Measurements from ENCODE around the gene STRADB.
"Not testable (repeated sequence)": the region's sequence is repeated elsewhere in the genome, so short reads cannot be mapped to it uniquely, and the experiment has no call there.

STRADB gene

GRCh38 chr2:201470821-201471731 is 19.5 kb downstream of the STRADB start:
- DNase-seq = peak; percentile 73

- peak; percentile 85 for DNase-seq
These were observed 20.3 kb downstream of the STRADB start for GRCh38 chr2:201471732-201472393.

DNA sequence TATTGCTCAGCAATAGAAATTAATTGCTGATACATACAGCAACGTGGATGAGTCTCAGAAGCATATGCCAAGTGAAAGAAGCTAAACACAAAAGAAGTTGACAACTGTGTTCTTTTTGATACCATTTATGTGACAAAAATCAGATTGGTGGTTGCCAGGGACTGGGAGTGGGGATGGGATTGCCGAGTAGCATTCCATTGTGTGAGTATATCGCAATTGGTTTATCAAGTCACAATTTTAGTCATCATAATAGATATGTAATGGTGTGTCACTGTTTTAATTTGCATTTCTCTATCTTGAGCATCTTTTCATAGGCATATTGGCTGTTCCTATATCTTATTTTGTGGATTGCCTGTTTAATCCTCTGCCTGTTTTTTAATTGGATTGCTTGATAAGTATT is 20.9 kb downstream of the STRADB start:
- DNase-seq = peak; percentile 33

GRCh38 chr2:201482543-201482942 is 31.0 kb downstream of the STRADB start:
- no peak for DNase-seq

DNA sequence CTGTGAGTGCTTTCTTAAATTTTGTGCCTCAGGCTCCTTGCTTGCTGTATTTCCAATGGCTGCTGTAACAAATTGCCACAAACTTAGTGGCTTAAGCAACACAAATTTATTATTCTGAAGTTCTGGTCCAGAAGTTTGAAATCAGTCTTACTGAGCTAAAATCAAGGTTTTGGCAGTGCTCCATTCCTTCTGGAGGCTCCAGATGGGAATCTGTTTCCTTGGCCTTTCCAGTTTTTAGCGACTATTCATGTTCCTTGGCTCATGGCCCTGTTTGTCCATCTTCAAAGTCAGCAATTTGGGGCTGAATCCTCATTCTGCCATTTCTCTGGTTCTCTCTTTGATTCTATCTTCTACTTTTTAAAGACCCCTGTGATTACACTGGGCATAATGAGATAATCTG is 31.8 kb downstream of the STRADB start:
- no peak for DNase-seq

DNA sequence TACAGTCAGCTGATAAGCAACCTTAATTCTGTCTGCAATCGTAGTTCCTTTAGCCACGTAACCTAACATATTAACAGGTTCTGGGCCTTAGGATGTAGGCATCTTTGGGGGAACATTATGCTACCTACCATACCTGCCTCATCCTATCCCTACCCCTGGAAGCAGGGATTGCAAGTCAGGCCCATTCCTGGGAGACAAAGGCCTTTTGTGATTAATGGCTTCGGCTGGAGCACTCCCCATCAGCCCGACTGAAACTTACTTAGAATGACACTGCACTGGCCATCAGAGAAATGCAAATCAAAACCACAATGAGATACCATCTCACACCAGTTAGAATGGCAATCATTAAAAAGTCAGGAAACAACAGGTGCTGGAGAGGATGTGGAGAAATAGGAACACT is 32.2 kb downstream of the STRADB start:
- DNase-seq = not testable (repeated sequence)

GRCh38 chr2:201484805-201485204 is 33.3 kb downstream of the STRADB start:
- DNase-seq = peak; percentile 63

GRCh38 chr2:201490291-201490690 is 38.8 kb downstream of the STRADB start:
- DNase-seq = no peak

DNA sequence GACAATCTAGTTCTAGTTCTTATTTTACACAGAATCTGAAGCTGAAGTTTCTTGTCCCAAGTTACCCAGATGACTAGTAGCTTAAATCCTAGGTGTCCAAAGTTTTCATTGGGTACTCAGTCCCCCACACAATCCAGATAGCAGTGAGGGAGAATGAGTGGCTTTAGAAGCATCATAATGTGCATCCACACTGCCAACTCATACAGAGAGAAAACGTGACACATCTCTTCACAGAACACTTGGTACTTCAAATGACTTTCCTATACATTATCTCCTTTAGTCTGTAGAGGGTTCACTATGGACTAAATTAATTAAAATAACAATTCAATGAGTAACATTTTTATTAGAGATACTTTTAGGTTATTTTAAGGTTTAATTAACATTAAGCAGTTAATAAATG is 45.2 kb downstream of the STRADB start:
- DNase-seq = no peak

- DNase-seq = peak; percentile 68
These were observed 49.0 kb downstream of the STRADB start for GRCh38 chr2:201500534-201500933.

GRCh38 chr2:201502713-201503112 is 51.2 kb downstream of the STRADB start:
- DNase-seq = no peak

GRCh38 chr2:201507725-201508124 is 56.2 kb downstream of the STRADB start:
- DNase-seq = no peak

- DNase-seq = no peak
These were observed 61.7 kb downstream of the STRADB start for GRCh38 chr2:201513271-201513670.

DNA sequence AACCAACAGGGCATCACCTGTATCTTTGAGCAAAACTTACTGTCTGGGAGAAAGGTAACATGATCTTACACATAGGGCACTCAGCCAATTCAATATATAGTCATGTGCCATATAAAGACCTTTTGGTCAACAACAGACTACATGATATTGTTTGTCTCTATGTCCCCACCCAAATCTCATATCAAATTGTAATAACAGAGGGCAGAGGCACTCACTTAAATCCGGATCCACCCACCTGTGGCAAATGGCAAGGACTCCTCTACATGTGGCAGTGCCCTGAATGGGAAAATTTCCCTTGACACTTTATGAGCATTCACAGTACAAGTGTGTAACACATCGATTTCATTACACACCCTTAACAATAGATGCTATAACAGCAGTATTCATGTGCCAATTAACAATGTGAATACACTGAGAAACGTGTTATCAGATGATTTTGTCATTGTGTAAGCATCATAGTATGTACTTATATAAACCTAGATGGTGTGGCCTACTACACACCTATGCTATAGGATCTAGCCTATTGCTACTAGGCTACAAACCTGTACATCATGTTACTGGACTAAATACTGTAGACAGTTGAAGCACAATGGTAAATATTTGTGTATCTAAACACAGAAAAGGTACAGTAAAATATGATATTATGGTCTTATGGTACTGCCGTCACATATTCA is 64.2 kb downstream of the STRADB start:
- DNase-seq = no peak

DNA sequence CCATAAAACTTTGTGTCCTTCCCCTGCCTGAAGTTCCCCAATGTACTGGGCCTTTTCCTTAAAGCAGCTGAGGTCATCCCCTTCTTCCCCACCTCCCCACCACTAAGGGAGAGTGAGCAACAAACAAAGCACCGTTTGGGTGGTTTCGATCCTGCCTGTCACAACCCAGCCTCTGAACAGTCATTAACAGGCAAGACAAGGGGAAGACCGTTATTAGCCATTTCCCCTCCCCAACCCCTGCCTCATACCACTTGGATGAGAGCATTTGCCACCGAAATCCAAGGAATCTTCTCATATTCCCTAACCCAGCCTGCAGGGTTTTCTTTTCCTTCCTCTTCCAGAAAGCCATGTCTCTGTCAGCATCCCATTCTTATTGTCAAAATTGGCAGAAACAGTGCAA is 65.6 kb downstream of the STRADB start:
- DNase-seq = peak; percentile 76

DNA sequence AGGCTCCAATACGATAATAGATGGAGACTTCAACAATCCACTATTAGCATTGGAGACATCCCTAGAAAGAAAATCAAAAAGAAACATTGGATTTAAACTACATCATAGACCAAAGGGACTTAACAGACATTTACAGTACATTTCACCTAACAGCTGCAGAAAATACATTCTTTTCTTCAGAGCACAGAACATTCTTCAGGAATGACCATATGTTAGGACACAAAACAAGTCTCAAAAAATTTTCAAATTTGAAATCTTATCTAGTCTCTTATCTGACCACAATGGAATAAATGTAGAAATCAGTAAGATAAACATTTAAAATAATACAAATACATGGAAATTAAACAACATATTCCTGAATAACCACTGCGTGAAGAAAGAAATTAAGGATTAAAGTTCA is 68.7 kb downstream of the STRADB start:
- DNase-seq = no peak

DNA sequence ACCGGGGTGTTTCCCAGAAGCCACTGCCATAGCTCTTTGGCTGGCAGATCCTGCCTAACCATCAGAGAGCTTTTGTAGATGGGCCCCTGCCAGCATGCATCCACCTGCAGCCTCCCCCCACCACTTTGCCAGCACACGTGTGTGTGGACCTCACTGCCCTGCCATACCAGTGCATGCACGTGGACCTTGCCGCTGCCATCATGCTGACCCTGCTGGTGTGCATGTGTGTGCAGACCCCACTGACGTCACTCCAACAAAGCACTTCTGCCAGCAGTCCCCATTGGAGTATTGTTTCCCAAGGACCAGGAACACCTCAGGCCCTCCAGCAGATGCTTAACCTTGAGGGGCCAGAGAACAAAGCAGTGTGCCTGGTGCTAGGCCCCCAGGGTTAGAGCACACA is 71.4 kb downstream of the STRADB start:
- no peak for DNase-seq

DNA sequence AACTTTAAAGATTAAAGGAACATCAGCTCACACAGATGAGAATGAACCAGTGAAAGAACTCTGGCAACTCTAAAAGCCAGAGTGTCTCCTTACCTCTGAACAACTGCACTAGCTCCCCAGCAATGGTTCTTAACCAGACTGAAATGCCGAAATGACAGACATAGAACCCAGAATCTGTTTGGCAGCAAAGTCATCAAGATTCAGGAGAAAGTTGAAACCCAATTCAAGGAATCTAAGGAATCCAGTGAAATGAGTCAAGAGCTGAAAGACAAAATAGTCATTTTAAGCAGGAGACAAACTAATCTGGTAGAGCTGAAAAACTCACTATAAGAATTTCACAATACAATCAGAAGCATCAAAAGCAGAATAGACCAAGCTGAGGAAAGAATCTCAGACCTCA is 72.0 kb downstream of the STRADB start:
- DNase-seq = peak; percentile 22

All from fibroblast of skin of right quadriceps (primary cell).